ENCODE measurements around the gene NEO1.
"Not testable (repeated sequence)": the region's sequence is repeated elsewhere in the genome, so short reads cannot be mapped to it uniquely, and the experiment has no call there.

Gene NEO1

GRCh38 chr15:73190189-73190601, 137.9 kb downstream of the NEO1 start:
- DNase-seq: no peak

- DNase-seq: no peak
Measured at GRCh38 chr15:73195166-73195565, 142.9 kb downstream of the NEO1 start.

DNA sequence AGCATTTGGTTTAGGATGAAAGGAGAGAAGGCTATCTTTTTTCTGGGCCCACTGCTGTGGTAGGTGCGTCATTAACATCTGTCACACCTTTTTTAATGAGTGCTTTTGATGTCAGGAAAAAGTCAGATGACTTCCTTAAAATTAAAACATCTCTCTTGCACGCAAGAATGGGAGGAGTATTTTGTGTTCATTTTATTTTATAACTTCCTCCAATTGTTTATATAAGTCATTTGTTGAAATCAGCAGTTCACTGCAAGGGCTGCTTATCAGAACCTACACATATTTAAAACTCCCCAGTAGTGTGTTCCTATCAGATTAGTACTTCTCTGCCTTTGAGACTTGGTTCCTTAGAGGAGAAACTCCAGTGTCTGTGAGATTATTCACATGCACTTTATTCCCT, 143.8 kb downstream of the NEO1 start:
- no peak for DNase-seq

DNA sequence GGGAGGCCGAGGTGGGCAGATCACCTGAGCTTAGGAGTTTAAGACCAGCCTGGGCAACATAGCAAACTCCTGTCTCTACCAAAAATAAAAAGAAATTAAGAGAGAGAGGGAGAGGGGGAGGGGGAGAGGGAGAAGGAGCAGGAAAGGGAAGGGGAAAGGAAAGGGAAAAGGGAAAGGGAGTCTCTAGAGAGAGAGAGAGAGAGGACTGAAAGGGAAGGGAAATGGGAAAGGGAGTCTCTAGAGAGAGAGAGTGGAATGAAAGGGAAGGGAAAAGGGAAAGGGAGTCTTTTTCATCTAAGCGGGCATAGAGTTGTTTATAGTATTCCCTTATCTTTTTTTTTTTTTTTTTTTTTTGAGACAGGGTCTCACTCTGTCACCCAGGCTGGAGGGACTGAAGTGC, 148.1 kb downstream of the NEO1 start:
- no peak for DNase-seq

DNA sequence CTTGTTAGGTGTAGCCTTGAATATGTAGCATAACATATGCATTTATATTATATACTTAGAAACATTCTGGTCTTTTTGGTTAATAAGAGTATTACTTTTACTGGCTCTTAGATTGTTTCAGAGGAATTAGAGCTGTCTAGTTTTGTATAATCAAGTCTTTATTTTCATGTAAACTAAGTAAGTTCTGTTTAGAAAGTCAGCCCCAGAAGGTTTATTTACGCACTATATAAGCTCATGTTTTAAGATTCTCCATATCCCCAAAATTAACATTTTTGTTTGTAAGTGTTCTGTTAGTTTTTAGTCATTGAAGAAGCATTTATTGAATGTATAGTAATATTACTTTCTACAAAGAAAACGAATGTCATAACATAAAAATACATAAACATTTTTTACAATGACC, 158.4 kb downstream of the NEO1 start:
- no peak for DNase-seq

DNA sequence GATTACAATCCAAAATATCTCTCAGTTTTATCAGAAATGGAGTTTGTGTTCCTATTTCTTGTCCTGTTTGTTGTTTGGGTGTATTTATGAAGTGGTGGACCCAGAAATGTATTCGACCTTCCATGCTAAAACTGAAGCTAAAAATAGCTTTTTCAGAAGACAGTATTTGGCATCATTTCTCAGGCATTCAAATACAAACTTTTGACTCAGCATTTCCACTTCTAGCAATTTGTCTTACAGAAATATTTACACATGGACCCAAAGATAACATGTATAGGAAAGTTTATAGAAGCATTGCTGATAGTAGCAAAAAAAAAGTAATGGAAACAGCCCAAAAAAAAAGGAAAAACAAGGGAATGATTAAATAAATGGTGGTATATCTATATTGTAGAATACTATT, 160.2 kb downstream of the NEO1 start:
- DNase-seq: no peak

DNA sequence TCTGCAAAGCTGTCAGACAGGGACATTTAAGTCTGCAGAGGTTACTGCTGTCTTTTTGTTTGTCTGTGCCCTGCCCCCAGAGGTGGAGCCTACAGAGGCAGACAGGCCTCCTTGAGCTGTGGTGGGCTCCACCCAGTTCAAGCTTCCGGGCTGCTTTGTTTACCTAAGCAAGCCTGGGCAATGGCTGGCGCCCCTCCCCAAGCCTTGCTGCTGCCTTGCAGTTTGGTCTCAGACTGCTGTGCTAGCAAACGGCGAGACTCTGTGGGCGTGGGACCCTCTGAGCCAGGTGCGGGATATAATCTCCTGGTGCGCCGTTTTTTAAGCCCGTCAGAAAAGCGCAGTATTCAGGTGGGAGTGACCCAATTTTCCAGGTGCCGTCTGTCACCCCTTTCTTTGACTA, 169.2 kb downstream of the NEO1 start:
- not testable (repeated sequence) for DNase-seq

- no peak for DNase-seq
Measured at GRCh38 chr15:73225358-73226015, 173.2 kb downstream of the NEO1 start.

GRCh38 chr15:73226093-73226814, 174.0 kb downstream of the NEO1 start:
- peak in 3 of 56 donors; percentile 11 to 12 (median 11) for DNase-seq

DNA sequence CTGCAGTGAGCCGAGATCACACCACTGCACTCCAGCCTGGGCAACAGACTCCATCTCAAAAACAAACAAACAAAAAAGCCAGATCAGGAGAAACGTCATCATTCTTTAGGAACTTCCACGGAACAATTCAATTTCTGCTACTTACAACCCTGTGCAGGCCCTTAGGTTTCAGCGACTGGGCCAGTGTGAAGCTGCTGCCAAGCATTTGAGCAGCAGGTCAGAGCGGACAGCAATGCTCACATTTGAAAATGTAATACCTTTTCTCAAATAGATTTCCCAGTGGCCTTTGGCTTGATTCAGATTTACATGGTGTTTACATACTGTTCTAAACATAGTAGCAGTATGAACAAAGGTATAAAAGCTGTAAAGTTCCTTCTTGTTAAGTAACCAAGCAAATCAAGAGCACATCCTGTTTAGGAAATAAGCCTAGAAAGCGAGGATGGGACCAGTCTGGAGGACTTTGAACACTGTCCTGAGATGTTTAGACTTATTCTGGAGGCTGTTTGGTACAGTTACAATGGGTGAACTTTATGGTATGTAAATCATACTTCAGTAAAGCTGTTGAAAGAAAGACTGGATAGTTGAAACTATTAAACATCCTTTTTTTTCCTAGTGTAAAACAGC, 175.3 kb downstream of the NEO1 start:
- peak in 1 of 56 donors; percentile 26 for DNase-seq

DNA sequence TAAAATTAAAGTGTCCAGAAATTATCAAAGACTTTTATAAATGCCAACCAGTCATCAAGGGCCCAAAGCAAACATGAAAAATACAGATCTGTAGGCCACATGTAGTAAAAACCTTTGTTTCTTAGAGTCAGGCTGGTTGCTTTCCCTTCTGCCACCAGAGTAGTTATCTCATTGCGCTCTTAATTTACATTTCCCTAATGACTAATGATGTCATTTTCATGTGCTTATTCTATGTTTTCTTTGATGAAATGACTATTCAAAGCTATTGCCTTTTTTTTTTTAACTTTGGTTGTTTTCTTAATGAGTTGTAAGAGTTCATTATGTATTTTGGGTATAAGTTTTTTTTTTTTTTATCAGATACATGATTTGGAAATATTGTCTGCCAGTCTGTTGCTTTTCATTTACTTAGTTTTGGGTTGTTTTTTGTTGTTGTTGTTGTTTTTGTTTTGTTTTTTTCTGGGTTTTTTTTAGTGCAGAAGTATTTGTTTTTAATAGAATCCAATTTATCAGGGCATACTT, 175.9 kb downstream of the NEO1 start:
- DNase-seq: no peak

- no peak for DNase-seq
Measured at GRCh38 chr15:73231661-73232419, 179.6 kb downstream of the NEO1 start.

DNA sequence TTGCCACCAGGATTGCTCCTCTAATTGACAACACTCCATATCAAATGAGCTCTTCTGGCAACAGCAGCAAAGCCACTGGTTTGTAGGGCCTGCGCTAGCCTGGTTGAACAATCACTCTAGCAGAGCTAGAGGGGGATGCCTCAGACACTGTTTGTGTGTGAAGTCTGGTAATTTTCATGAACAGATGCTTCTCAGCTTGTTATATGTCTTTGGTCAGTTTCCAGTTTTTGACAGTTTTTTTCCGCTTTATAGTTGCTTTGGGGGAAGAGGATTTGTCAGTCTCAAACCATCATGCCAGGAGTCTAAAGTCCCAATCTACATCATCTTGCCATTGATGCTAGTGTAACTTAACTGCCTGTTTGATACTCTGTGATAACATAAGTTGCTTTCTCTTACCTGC, 180.5 kb downstream of the NEO1 start:
- no peak for DNase-seq

GRCh38 chr15:73233623-73234022, 181.4 kb downstream of the NEO1 start:
- DNase-seq: no peak

GRCh38 chr15:73237910-73238309, 185.6 kb downstream of the NEO1 start:
- no peak for DNase-seq

DNA sequence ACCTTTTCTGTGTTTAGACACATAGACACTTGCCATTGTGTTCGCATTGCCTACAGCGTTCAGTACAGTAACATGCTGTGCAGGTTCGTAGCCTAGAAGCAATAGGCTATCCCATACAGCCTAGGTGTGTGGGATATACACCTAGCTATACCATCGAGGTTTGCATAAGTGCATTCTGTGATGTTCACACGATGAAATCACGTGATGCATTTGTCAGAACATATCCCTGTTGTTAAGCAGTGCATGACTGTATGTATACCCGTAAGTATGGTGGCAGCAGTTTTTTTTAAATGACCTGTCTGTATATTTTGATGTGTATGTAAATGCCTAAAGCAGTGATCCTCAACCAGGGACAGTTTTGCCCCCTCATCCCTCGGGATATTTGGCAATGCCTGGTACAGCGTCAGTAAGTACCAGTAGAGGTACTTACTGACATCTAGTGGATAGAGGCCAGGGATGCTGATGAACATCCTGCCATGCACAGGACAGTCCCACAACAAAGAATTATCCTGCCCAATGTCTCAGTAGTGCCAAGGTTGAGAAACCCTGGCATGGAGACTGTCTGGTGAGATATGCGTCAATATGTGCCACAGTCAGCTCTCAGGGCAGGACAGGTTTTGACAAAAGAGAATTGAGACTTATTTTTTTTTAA, 187.4 kb downstream of the NEO1 start:
- no peak for DNase-seq

DNA sequence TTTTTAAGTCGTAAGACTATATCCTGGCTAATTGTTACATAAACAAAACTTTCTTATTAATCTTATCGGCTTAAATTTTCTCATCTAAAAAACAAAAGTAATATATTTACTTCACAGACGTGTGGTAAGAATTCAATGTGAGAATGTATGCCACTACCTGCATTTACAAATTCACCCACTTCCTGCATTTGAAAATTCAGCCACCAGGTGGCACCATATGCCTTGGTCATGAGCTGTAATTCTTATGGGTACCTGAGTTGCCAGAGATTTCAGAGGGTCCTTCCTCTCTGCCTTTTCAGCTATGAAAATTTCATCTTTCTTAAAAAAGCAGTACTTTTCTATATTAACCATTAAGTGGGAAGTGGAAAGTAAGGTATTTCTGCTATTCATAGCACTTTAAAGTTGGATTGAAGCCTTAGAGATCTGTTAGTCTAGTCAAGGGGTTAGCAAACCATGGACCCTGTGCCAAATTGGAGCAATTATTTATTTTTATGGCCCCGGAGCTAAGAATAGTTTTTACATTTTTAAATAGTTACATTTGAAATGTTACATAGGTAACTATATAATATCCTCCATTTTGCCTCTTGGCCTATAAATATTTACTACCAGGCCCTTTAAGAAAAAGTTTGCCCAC, 188.7 kb downstream of the NEO1 start:
- peak in 32 of 56 donors; percentile 4 to 88 (median 26) for DNase-seq

GRCh38 chr15:73244333-73244732, 192.1 kb downstream of the NEO1 start:
- no peak for DNase-seq

GRCh38 chr15:73246439-73246838, 194.2 kb downstream of the NEO1 start:
- DNase-seq: no peak

- DNase-seq: no peak
Measured at GRCh38 chr15:73246898-73247297, 194.6 kb downstream of the NEO1 start.

DNA sequence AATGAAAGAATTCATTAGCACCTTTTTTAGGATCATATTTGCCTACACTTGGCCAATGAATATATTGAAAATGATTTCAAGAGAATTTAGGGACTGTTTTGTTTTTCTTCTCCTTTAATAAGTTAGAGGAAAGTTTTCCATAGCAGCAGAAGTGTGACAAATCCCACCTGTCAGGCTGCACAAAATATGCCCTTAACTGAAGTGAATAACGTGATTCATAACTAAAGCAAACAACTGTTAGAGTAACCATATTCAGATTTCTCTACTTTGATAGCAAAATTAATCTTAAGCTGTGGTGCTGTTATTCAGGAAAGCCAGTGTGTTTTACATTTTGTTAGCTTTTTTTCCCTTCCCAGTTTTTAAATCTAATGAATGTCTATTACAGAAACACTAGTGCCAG, 195.1 kb downstream of the NEO1 start:
- no peak for DNase-seq
